ENCODE measurements around the gene PRB3.

The PRB3 gene

DNA sequence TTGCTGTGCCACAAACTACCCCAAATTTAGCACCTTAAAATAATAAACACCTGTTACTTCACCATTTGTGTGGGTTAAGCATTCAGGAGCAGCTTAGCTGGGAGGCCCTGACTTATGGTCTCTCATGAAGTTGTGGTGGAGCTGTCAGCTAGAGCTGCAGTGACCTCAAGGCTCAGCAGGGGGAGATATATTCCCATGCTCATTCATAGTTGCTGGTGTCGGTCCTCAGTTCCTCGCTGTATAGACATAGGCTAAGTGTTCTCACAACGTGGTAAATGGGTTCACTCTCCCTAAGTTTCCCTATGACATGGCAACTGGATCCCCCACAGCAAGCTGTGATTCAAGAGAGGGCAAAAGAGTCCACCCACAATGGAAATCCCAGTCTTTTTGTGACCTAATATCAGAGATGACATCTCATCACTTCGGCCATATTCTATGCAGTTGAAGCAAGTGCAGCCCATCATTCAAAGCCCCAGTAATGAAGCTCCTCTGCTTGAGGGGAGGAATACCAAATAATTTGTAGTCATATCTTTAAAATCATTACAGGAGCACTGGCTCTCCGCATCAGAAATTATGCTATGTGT is 41.1 kb downstream of the PRB3 start:
- H3K36me3 ChIP-seq (ENCODE audit: control insufficient read depth, insufficient read depth, low read length), result no peaks in the 10 kb centered on the region
- H3K27me3 ChIP-seq (replicated peaks; ENCODE audit: control insufficient read depth, insufficient read depth, low read length, poor library complexity, severe bottlenecking), result no peaks in the 10 kb centered on the region
- H3K9me3 ChIP-seq (ENCODE audit: control insufficient read depth, low read length), result no peaks in the 10 kb centered on the region
- DNase-seq, result no peak
- H3K4me3 ChIP-seq (ENCODE audit: insufficient read depth, low read depth, low read length, poor library complexity, severe bottlenecking), result no peak overlapping the region
- no peaks in the 10 kb centered on the region for H3K4me1 ChIP-seq (ENCODE audit: control insufficient read depth, insufficient read depth, low read length, poor library complexity, severe bottlenecking)
- no peak overlapping the region for H3K27ac ChIP-seq (ENCODE audit: insufficient read depth, low read length, poor library complexity, severe bottlenecking)

GRCh38 chr12:11227373-11227772 is 42.1 kb downstream of the PRB3 start:
- no peak overlapping the region for H3K27ac ChIP-seq (ENCODE audit: insufficient read depth, low read length, poor library complexity, severe bottlenecking)
- no peak for DNase-seq
- no peaks in the 10 kb centered on the region for H3K36me3 ChIP-seq (ENCODE audit: control insufficient read depth, insufficient read depth, low read length)
- no peaks in the 10 kb centered on the region for H3K27me3 ChIP-seq (replicated peaks; ENCODE audit: control insufficient read depth, insufficient read depth, low read length, poor library complexity, severe bottlenecking)
- H3K4me1 ChIP-seq (ENCODE audit: control insufficient read depth, insufficient read depth, low read length, poor library complexity, severe bottlenecking), result no peaks in the 10 kb centered on the region
- H3K4me3 ChIP-seq (ENCODE audit: insufficient read depth, low read depth, low read length, poor library complexity, severe bottlenecking), result no peak overlapping the region
- no peaks in the 10 kb centered on the region for H3K9me3 ChIP-seq (ENCODE audit: control insufficient read depth, low read length)
